ENCODE data around the gene ATP1A1.

ATP1A1 gene

GRCh38 chr1:116446686-116447085 is 73.6 kb downstream of the ATP1A1 start:
- no peak for DNase-seq

GRCh38 chr1:116448785-116449385 is 75.8 kb downstream of the ATP1A1 start:
- no peak for DNase-seq

- DNase-seq = no peak
These were observed 76.5 kb downstream of the ATP1A1 start for GRCh38 chr1:116449578-116449977.

GRCh38 chr1:116451702-116452101 is 78.7 kb downstream of the ATP1A1 start:
- no peak for DNase-seq

GRCh38 chr1:116453481-116453880 is 80.4 kb downstream of the ATP1A1 start:
- no peak for DNase-seq

DNA sequence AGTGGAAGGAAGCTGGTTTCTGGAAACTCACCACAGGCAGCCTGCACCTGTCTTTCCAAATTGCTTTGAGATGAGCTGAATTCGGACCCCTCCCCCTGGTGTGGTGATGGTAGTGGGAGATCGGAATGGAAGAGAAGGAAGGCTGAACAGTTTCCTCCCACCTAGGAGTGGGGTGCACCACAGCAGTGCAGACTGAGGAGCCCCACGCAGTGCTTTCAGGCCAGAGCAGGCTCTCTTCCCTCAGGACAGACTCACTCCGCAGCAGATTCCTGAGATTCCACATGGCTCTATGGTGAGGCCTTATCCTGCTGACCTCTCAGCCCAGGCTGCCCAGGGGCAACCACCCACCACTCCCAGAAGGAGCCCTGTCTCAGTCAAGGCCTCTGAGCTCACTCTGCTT is 80.9 kb downstream of the ATP1A1 start:
- no peak for DNase-seq
